ENCODE data around the gene BOC. TPM values are rescaled to one million over a fixed set of nuclear protein-coding genes. Genes with fewer than 3 reads are reported as not detected.

Gene BOC
- total RNA-seq, 6 experiments from 2014 or later = 7.0 to 15.1 (median 13.2) TPM

GRCh38 chr3:113330742-113331141 is 119.4 kb downstream of the BOC start:
- H3K27me3 Mint-ChIP-seq (ENCODE audit: insufficient read depth) = no peaks in the 10 kb centered on the region; the same call in 1 of the 2 replicates
- no peaks in the 10 kb centered on the region for H3K9me3 Mint-ChIP-seq
- TF ChIP-seq CTCF (IDR thresholded peaks at IDR 0.05) = no peak
- H3K27ac Mint-ChIP-seq = no peak overlapping the region
- no peaks in the 10 kb centered on the region for H3K36me3 Mint-ChIP-seq (ENCODE audit: low read depth)
- no peak overlapping the region for H3K4me3 Mint-ChIP-seq
- DNase-seq = no peak
- H3K4me1 Mint-ChIP-seq (ENCODE audit: low read depth) = no peaks in the 10 kb centered on the region

GRCh38 chr3:113331187-113331586 is 119.8 kb downstream of the BOC start:
- H3K36me3 Mint-ChIP-seq (ENCODE audit: low read depth) = no peaks in the 10 kb centered on the region
- H3K4me3 Mint-ChIP-seq = no peak overlapping the region
- H3K27ac Mint-ChIP-seq = no peak overlapping the region
- no peaks in the 10 kb centered on the region for H3K4me1 Mint-ChIP-seq (ENCODE audit: low read depth)
- H3K9me3 Mint-ChIP-seq = no peaks in the 10 kb centered on the region
- H3K27me3 Mint-ChIP-seq (ENCODE audit: insufficient read depth) = no peaks in the 10 kb centered on the region; the same call in 1 of the 2 replicates
- no peak for DNase-seq
- TF ChIP-seq CTCF (IDR thresholded peaks at IDR 0.05) = no peak

Other genes starting within 250 kb of the BOC start
- gene CD200R1, start 236.5 kb upstream of the BOC start, total RNA-seq (2021; fragmentation: NEBNext Ultra II Directional; extraction: Animal tissue kit (Norgen Biotek cat#: 25700)) = not detected
- 10 to 100 TPM; 12.3 to 16.8 (median 14.8) TPM for gene GTPBP8, start 220.6 kb upstream of the BOC start, total RNA-seq (2021; fragmentation: NEBNext Ultra II Directional; extraction: Animal tissue kit (Norgen Biotek cat#: 25700))
- gene CFAP44, start 229.9 kb downstream of the BOC start, total RNA-seq (2021; fragmentation: NEBNext Ultra II Directional; extraction: Animal tissue kit (Norgen Biotek cat#: 25700)) = 1 to 10 TPM in 3 of 6 experiments, under 1 TPM in 3; 0.86 to 1.4 (median 1.0) TPM